ENCODE results near the gene PET100.

- TF ChIP-seq CTCF (IDR thresholded peaks at IDR 0.05) (no peak), POLR2A (IDR thresholded peaks at IDR 0.05) (no peak)
Observed at GRCh38 chr19:7628589-7629311, 843 bp upstream of the PET100 start.
